CD4-positive, alpha-beta T cell treated with Interleukin-15 for 4 hours (primary cell): Measurements from ENCODE around the gene SUGCT.
A peak's percentile ranks its signal among the peaks of the same experiment; 100 is the strongest.

ENCODE experiments used
- DNase-seq: peaks from one replicate; pipeline ENCODE4 v3.0.0-alpha.2; 2020; ENCODE audit warnings: low spot score

Gene SUGCT

GRCh38 chr7:40263752-40264390, 129.1 kb downstream of the SUGCT start:
- no peak for DNase-seq

- no peak for DNase-seq
These were observed 132.8 kb downstream of the SUGCT start for GRCh38 chr7:40267583-40267982.

GRCh38 chr7:40268810-40269209, 134.0 kb downstream of the SUGCT start:
- peak; percentile 2 for DNase-seq

GRCh38 chr7:40276061-40276460, 141.3 kb downstream of the SUGCT start:
- no peak for DNase-seq

GRCh38 chr7:40279991-40280390, 145.2 kb downstream of the SUGCT start:
- no peak for DNase-seq

- DNase-seq = no peak
These were observed 148.1 kb downstream of the SUGCT start for GRCh38 chr7:40282858-40283257.

GRCh38 chr7:40283391-40283790, 148.6 kb downstream of the SUGCT start:
- no peak for DNase-seq

GRCh38 chr7:40288827-40289226, 154.0 kb downstream of the SUGCT start:
- no peak for DNase-seq

GRCh38 chr7:40297741-40298311, 163.0 kb downstream of the SUGCT start:
- DNase-seq = no peak

GRCh38 chr7:40298421-40298820, 163.6 kb downstream of the SUGCT start:
- DNase-seq = no peak

GRCh38 chr7:40299097-40299496, 164.3 kb downstream of the SUGCT start:
- no peak for DNase-seq

- no peak for DNase-seq
These were observed 165.4 kb downstream of the SUGCT start for GRCh38 chr7:40300146-40300670.

- DNase-seq = no peak
These were observed 166.8 kb downstream of the SUGCT start for GRCh38 chr7:40301486-40302068.

GRCh38 chr7:40303996-40304395, 169.2 kb downstream of the SUGCT start:
- DNase-seq = no peak

- DNase-seq = no peak
These were observed 170.4 kb downstream of the SUGCT start for GRCh38 chr7:40305229-40305628.

- DNase-seq = no peak
These were observed 171.2 kb downstream of the SUGCT start for GRCh38 chr7:40306025-40306424.

GRCh38 chr7:40306596-40306995, 171.8 kb downstream of the SUGCT start:
- DNase-seq = no peak

- no peak for DNase-seq
These were observed 175.5 kb downstream of the SUGCT start for GRCh38 chr7:40310258-40310657.

GRCh38 chr7:40311307-40311706, 176.5 kb downstream of the SUGCT start:
- DNase-seq = no peak

GRCh38 chr7:40315277-40315676, 180.5 kb downstream of the SUGCT start:
- no peak for DNase-seq

GRCh38 chr7:40316176-40316575, 181.4 kb downstream of the SUGCT start:
- no peak for DNase-seq

GRCh38 chr7:40324914-40325313, 190.1 kb downstream of the SUGCT start:
- no peak for DNase-seq

GRCh38 chr7:40327113-40327512, 192.3 kb downstream of the SUGCT start:
- no peak for DNase-seq

- DNase-seq = no peak
These were observed 193.1 kb downstream of the SUGCT start for GRCh38 chr7:40327873-40328272.
